Middle frontal gyrus (tissue), 1 donor: ENCODE measurements around the gene PACRG.

Source experiments
- DNase-seq: peaks from one replicate; pipeline ENCODE4 v3.0.0-alpha.2; 2015; ENCODE audit warnings: low spot score; ENCODE audit errors: extremely low spot score

PACRG gene

DNA sequence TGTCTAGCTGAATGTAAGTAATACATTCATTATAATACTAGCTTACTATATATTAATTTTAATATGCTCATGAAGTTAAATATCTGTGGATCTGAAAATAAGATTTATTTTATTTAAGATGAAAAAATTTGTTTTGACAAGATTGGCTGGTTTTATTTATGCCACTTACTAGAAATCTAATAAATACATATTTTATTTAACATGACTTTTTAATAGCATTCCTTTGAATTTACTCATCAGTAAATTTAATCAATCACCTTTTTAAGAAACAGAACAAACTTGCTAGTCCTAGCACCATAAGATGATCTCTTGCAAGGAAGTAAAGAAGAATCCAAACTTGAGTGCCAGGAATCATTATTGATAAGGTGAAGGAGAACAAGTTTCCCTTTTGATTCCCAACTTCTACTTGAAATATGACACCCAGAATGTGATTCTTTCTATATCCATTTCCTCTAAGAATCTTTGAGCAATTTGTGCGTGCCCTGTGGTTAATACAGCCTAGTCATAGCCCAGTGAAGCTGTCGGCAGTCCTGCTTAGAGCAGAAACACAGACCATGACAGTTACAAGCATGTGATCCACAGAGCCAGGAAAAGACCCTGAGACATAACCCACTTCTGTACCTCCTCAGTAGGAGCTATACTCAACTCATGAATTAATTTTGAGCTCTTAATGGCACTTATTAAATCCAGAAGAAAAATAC is 404.4 kb downstream of the PACRG start:
- DNase-seq: no peak

DNA sequence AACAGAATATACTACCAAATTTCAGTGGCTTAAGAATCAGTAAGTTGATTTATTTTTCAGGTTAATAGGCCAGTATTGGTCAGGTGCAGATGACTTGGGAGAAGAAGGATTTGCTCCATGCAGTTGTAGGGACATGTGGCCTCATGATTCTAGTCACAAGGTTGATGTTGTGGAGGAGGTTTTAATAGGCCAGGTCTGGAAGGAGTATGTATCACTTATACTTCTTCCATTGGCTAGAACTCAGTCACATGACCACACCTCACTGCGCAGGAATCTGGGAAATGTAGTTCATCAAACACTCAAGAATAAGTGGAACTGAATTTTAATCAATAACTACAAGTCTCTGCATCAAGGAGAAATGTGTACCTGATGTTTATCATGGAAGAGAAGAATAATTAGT is 405.2 kb downstream of the PACRG start:
- no peak for DNase-seq

DNA sequence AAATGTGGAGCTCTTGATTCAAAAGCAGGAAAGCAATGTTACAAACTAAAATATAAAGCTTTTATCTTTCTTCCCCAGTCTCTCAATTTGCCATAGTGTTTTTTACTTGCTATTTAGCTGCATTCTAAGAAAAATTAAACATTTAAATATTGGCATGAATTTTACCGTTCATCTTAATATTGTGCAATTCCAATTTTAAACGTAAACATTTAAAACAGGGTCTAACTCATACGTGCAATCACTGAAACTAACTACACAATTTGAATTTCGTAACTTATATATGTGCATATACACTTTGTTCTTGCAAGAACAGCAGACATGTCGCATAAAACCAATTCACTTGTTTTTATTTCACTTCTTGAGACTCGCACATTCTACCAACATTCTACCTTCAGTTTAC is 405.9 kb downstream of the PACRG start:
- no peak for DNase-seq

DNA sequence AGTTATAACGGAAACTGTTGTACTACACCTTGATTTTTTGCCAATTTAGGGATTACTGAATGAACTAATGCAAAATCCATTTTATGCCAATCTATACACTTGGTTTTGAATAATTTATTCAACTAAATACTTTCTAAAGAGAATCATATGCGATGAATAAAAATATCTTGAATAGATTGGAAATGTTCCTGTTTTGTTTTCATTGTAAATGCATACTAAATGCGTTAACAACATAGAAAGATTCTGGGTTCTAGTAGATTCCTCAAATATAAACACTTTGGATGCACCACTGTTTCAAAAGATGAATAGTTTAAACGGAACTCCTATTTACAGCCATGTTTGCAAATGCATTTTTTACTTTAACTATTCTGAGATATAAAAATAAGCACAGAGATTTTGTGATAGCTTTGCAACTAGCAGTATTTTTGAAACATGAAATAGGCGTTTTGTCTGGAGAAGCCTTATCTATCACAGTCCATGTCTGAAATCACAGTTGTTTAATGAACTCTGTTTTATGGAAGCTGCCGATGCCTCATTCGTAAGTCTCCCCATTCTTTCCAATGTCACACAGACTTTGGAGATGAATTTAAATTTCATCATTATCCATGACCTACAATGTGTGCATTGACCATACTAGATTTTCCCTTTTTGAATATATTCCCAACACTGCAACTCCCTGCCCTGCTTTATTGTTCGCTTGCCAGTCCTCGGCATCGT is 409.1 kb downstream of the PACRG start:
- no peak for DNase-seq

DNA sequence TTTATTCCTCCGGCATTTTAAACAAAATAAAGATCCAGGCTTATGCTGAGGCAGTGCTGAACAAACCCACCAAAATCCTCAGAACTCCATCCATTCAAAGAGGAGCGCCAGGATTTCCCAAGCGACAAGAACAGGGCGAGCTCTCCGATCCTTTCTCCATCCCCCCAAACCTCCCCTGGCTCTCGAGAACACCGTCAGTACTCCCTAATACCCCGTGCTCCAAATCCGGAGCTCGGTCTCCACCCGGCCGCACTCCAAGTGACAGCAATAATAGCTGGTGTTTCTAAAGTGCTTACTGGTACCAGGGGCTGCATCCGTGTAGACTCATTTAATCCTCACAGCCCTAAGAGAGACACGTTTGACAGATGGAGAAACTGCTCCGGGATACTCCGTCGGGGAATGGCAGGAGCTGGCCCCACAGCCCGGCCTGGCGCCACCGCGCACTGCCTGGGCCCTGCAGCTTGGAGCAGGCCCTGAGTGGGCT is 409.7 kb downstream of the PACRG start:
- DNase-seq: no peak

DNA sequence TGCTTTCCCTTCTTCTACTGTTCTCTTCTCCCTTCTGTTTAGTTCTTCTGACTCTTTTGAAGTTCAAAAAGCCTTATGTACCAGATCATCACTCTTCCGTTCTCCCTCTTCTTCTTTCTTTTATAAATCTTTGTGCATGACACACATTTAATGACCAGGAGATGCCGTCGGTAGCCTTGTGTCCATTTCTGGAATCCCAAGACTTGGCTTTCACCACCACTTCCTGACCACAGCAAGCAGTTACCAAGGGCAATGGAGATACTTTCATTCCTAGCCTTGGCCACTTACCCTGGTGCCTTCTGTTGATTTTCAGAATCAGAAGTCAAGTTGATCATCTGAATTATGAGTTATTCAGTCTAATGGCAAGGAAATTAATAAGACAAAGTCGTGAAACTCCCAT is 418.3 kb downstream of the PACRG start:
- DNase-seq: no peak

DNA sequence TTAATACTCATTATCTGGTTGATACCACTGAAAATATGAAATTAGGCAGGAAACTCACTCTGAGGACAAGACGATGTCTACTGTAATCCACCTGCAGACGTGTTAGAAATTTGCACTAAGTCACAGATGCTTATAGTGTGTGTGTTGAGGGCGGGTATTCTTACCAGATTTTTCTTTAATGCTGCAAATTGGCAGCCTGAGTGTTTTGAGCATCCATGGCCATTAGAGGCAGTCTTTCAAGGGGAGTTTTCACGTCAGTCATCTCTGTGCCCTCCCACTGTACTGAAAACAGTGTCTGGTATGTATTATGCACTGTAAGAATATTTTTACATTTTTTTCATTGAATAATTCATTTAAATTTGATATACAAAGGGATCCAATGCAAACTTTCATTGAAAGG is 420.2 kb downstream of the PACRG start:
- DNase-seq: no peak

DNA sequence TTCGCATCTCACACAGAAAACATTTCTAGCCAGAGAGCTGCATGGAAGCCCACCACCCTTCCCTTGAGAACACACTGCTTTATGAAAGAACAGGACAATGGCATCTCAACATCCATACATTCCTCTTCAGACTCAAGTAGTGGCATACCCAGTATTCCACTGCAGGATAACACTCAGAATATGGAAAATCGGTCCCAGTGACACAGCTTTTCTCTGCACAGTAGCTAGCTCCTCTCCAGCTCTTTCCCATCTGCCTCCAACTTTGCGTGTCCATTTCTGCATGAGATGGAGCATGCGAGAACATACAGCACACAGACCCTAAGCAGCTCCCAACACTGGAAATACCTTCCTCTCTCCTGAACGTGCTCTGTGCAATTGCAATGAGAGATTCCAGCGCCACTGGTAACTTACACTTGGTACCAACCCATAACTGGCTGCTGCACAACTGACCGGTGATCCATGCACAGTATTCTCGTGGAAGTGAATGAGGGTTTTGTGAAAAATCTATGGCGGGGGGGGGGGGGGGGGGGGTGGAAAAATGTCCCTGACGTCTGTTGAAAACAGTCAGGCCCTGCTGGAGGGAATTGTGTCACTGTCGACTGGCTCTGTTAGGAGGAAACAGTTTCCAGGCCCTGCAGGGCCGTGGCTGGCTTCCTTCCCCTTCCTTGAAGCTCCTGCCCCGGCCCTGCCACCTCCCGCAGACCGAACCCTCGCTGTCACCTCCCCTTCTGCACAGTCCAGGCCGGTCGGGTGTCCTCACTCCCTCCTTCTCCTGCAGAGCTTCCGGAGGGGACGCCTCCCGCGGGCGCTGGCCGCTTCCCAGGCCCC is 420.9 kb downstream of the PACRG start:
- no peak for DNase-seq

DNA sequence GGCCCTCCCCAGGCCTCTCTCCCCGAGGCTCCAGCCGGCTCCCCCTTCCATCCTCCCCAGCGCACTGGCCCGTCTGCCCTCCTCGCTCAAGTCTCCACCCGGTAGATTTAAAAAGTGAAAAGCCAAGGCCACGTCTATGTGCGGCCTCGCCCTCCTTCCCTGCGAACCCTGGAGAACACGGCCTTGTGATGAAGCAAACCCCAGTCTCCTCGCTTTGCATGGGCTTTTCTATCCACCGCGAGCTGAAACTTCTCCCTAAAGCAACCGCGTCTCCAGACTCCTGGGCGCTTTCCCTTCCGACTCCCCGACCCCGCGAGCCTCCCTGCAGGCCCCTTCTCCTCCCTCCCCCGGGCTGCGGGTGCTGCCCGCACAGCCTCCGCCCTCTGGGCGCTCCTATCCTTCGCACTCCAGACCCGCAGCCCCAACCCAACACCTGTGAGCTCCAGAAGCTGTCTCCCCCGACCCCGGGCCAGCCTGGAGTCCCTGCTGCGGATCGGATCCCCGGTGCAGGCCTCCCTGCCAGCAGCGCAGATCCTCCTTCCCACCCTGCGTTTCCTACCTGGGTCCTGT is 421.6 kb downstream of the PACRG start:
- DNase-seq: no peak

DNA sequence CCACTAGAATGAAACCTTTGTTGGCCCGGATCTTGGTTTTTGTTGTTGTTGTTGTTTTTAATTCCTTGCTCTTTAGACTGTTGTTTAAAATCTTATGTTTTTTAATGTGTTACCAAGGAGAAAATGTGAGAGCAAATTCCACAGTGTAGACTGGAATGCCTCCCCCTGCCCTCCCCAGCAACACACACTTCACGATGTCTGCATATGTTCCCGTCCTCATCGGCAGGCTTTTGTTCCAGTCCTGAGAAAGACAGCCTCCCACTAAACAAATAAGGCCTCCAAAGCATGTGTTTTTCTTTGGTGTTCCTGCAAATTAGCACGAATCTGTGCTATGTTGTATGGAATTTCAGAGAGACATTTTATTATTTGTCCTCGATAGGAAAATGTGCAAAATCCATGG is 423.4 kb downstream of the PACRG start:
- no peak for DNase-seq

DNA sequence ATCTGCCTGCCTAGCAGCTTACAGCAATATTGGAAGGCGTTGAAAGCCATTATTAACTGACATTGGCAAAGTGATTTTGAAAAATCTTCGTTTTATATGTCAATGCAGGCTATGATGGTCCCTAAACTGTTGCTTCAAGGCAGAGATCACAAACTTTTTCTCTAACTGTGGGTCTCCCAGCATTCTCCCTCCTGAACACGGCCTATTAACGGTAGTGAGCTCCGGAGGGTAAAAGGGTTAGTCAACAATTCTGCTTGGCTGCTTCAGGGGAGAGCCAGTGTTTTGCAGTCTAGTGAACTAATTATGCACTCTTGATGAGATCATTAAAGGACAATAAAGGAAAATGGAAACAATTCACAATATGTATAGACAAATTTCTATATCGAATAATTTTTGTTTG is 424.9 kb downstream of the PACRG start:
- DNase-seq: no peak

DNA sequence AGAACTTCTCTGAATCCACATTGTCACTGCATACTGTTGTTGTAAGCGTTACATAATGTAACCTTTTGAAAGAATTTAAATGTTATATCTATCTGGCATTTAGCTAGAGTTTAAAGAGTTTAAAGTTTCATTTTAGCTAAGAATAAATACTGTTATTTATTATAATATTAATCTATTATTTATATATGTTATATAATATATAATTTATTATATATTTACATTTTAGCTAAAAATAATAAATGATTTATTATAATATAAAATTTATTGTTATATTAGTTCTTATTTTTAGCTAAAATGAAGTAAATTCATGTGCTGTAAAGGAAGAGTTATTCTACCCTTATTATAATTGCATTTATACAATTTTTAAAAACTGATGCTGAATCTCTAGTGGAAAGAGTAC is 431.3 kb downstream of the PACRG start:
- DNase-seq: no peak

DNA sequence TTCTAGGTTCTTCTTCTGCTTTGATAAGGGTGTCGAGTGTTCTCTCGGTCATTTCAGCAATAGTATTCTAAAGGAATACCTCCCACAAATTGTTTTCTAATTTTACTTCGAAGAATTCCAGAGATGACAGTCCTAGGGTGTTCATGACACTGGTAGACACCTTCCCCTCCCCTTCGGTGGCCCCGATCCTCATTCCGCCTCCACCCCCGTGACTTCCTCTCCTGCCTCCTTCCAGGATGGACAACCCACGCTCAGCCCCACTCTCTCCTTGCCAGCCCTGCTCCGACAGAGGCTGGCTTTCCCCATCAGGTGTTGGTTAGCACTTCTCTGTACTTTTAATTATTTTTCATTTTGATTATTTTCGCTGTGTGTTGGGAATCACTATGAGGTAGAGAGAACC is 431.9 kb downstream of the PACRG start:
- no peak for DNase-seq

DNA sequence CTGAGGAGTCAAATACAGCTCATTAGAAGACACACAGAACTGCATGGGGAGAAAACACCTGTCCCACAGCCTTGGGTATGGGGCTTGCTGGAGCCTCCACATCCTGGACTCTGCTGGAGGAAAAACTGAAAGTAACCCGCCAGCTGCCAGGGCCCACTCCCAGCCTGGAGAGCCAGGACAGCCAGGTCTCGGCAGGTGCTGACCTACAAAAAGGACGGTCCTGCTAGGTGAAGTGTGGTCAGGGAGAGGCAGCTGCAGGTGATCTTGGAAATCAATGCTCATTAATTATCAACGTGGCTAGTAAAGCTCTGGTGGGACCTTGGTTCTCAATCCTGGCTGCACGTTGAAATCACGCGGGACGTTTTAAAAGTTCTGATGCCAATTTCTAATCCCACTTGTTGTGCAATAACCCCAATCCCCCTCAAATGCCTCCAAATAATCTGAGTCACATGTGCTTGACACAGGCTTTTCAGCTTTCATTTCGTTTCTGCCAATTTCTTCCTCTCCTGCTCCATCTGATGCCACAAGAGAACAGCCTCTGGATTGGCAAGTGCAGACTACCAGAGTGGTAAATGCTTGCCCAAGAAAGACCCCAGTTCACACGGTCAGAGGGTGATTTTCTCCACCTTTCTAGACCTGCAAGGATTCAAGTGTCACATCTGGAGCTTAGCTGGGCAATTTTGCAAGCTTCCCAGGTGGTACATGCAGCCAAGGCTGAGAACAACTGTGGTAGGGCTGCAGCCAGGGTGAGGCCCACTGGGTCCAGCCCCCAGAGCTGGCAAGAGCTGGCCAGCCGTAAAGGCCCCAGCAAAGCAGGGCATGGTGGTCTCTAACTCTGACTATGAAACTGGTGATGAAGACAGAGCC is 434.5 kb downstream of the PACRG start:
- no peak for DNase-seq

DNA sequence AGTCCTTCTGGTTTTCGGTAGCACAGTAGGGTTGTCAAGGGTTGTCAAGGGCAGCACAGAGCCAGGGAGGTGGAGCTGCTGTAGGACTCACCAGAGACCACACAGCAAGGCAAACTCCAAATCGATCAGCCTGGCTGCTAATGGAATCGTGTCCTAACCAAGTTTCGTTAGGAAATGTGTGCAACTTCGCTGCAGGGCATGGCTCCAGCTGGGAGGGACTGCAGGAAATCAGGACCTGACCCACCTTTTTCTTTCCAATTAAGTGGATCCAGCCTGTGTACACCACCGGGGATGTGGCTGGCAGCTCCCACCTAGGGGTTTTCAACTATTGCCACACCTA is 435.1 kb downstream of the PACRG start:
- no peak for DNase-seq

DNA sequence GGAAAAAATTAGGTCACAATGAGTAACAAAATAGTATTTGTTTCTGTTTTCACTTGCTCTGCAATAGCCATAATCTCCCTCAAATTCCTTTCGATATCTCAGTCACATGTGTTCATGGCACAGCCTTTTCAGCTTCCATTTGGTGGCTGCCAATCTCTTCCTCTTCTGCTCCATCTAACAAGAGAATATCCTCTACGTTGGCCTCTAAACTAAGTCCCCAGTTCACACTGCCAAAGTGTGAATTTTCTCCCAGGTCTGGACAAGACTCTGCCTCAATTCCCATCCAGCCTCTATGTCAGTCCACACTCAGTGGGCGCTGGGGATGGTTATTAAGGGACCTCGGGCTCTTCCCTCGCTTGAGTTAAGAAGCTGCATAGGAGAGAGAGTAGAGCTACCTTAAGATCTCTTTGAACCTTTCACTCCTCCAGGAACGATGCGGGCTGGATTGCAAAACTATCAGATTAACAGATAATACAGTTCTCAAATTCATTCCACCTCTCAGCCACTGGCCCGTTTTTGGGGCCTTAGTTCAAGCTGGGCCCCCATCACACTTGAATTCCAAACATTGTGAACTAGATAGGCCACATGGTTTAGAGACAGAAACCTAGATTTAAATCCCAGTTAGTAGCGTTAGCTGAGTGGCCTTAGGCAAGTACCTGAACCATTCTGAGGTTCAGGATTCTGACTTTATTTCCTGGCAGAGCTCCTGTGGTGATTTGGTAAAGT is 436.6 kb downstream of the PACRG start:
- no peak for DNase-seq

DNA sequence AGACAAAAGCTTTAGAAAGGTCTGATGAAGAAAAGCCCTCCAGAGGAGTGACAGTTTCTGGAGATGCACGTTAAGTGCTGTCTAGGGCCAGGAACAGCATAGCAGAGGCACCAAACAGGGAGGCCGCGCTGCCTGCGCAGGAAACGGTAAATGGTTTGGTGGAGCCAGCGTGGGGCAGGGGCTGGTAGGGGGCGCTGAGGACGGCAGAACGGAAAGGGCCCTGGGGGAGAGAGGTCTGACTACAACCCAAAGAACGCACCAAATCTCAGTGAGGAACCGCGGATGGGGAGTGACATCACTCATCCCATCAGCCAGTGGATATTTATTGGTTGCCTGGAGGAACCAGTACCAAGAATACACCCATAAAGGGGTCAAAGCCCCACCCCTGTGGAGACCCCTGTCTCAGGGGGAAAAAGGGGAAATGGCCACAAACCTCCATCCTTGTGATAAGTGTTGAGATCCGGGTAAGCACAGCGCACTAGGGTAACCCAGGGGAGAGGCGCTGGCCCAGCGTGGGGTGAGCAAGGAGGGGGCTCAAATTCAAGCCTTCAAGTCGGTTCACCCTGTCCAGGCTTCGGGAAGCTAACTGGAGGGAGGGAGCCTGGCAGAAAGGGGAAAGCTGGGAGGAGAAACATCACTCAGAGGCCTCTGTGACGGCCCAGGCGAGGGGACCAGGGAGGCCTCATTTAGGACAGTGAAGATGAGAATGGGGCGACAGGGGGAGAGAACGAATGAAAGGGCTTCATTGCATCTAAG is 437.6 kb downstream of the PACRG start:
- DNase-seq: no peak

DNA sequence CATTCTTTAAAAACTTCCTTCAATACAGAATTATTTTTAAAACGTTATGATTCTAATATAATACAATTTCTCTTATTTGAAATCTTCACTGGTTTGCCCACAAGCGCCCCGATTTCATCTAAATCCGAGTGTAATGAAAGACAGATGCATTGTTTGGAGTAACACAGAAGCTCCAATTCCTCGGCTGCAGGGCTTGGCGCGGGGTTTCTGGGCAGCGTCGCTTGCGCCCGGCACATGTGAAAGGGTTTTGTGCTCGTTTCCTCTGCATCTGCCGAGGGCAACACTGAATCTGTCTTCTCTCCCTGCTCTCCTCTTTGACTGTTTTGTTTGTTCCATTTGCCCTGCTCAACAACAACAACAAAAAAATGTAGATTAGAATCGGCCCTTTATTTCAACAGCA is 438.1 kb downstream of the PACRG start:
- DNase-seq: peak; percentile 61

DNA sequence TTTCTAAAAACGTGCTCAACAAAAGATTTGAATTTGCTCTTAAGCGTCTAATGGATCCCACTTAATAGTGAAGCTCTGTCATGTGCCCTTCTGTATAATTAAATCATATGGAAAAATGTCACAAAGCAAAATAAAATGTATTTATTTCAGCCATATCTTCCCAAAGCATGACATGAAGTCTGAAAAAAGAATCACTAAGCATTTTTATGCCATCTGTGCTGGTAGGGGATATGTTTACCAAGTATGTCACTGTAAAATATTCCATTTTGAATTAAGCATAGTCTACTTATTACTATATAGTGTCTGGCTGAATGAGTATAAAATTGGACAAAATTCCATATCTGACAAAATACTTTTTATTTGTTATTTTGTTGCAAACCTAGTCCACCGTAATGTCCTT is 438.7 kb downstream of the PACRG start:
- no peak for DNase-seq

DNA sequence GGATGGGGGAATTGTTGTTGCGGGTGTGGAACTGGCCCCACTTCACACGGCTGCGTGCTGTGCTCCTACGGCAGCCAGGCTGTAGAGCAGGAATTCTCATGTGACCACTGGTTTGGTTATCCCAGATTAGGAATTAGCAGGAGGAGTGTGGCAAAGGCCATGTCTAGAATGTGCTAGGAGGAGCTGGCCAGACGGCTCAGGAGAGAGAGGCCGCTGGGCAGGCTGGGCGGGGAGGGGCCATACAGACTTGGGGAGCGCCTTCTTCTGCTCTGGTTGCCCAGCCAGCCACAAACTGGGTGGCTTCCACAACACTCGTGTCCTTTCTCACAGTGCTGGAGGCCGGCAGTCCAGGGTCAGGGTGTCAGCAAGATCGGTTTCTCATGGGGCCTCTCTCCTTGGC is 441.7 kb downstream of the PACRG start:
- no peak for DNase-seq
